LNCAP (cell line): ENCODE results near the gene SPON1.

Experiments
- CTCF ChIP-seq: fragments of 450-650 bp; IDR thresholded peaks from 2 replicates; pipeline ENCODE4 v1.5.1; 2017; ENCODE audit warnings: mild to moderate bottlenecking

Gene SPON1

GRCh38 chr11:13952221-13952620, 10.3 kb upstream of the SPON1 start:
- TF ChIP-seq CTCF = no peak

- TF ChIP-seq CTCF = no peak
These were observed 9.9 kb upstream of the SPON1 start for GRCh38 chr11:13952668-13953067.

GRCh38 chr11:13954591-13954990, 7.9 kb upstream of the SPON1 start:
- TF ChIP-seq CTCF = no peak

GRCh38 chr11:13955971-13956421, 6.5 kb upstream of the SPON1 start:
- peak; percentile 91 for TF ChIP-seq CTCF

- TF ChIP-seq CTCF = no peak
These were observed 5.5 kb upstream of the SPON1 start for GRCh38 chr11:13956988-13957387.

GRCh38 chr11:13958641-13959400, 3.7 kb upstream of the SPON1 start:
- TF ChIP-seq CTCF = no peak

GRCh38 chr11:13962198-13962561, 343 bp upstream of the SPON1 start:
- TF ChIP-seq CTCF = no peak
